ENCODE data around the gene ANTXR1.

ANTXR1 gene

DNA sequence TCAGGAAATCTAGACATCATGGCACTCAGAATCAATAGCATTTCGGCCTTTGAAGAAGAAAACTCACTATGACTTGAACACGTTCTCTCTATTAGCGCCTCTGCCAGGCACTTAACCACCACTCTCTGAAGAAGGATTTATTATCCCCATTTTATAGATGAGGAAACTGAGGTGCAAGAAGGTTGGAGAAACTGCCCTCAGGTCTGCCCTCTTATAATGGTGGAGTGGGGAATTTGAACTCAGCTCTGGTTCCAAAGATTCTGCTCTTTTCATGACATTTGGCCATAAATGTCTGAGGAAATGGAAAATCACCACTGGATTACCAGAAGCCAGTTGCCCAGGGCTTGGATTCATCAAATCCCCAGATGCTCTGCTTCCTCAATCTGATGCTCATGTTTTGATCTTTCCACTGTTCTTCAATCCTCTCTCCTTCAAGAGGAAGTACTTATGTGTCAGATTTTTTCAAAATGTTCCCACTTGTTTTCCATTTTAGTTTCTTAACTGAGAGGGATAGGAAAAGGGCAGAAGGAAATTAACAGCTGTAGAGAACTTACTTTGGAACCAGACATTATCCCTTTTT, 68.1 kb downstream of the ANTXR1 start:
- Histone ChIP-seq H3K4me1 (ENCODE audit: insufficient read depth, low read length) (no peaks in the 10 kb centered on the region), H4K20me1 (ENCODE audit: insufficient read depth, low read length) (no peaks in the 10 kb centered on the region), H3K9ac (ENCODE audit: low read depth, low read length) (no peak overlapping the region), H3K79me2 (ENCODE audit: insufficient read depth, low read length) (no peaks in the 10 kb centered on the region), H3K27me3 (ENCODE audit: insufficient read depth, low read length, poor library complexity) (no peaks in the 10 kb centered on the region), H2AFZ (ENCODE audit: low read depth, low read length) (no peak overlapping the region), H3K4me2 (ENCODE audit: insufficient read depth, low read length) (no peak overlapping the region), H3K36me3 (ENCODE audit: insufficient read depth, low read length) (peaks cover 61% of the 10 kb centered on the region), H3K27ac (ENCODE audit: low read length) (no peak overlapping the region), H3K9me3 (ENCODE audit: insufficient read depth, low read length, severe bottlenecking) (no peaks in the 10 kb centered on the region), H3K4me3 (ENCODE audit: low read depth in 1 of 2, low read length in 2 of 2) (no peak overlapping the region)
- TF ChIP-seq EZH2 (IDR thresholded peaks at IDR 0.05; ENCODE audit: borderline replicate concordance, low read depth, low read length, severe bottlenecking), result no peak
- TF ChIP-seq, protein P1, sequence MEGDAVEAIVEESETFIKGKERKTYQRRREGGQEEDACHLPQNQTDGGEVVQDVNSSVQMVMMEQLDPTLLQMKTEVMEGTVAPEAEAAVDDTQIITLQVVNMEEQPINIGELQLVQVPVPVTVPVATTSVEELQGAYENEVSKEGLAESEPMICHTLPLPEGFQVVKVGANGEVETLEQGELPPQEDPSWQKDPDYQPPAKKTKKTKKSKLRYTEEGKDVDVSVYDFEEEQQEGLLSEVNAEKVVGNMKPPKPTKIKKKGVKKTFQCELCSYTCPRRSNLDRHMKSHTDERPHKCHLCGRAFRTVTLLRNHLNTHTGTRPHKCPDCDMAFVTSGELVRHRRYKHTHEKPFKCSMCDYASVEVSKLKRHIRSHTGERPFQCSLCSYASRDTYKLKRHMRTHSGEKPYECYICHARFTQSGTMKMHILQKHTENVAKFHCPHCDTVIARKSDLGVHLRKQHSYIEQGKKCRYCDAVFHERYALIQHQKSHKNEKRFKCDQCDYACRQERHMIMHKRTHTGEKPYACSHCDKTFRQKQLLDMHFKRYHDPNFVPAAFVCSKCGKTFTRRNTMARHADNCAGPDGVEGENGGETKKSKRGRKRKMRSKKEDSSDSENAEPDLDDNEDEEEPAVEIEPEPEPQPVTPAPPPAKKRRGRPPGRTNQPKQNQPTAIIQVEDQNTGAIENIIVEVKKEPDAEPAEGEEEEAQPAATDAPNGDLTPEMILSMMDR (IDR thresholded peaks at IDR 0.05; ENCODE audit: borderline replicate concordance, extremely low read depth, low read length, poor library complexity, severe bottlenecking), result no peak
- no peak for ATAC-seq (ENCODE audit: insufficient read depth, low read depth)
- no peak for DNase-seq

- H2AFZ ChIP-seq (ENCODE audit: low read depth, low read length), result no peak overlapping the region
- H3K9ac ChIP-seq (ENCODE audit: low read depth, low read length), result no peak overlapping the region
- H3K79me2 ChIP-seq (ENCODE audit: insufficient read depth, low read length), result no peaks in the 10 kb centered on the region
- no peaks in the 10 kb centered on the region for H3K4me1 ChIP-seq (ENCODE audit: insufficient read depth, low read length)
- H3K9me3 ChIP-seq (ENCODE audit: insufficient read depth, low read length, severe bottlenecking), result no peaks in the 10 kb centered on the region
- ATAC-seq (ENCODE audit: insufficient read depth, low read depth) (no peak), DNase-seq (no peak)
- no peak overlapping the region for H3K27ac ChIP-seq (ENCODE audit: low read length)
- no peaks in the 10 kb centered on the region for H3K27me3 ChIP-seq (ENCODE audit: insufficient read depth, low read length, poor library complexity)
- no peaks in the 10 kb centered on the region for H4K20me1 ChIP-seq (ENCODE audit: insufficient read depth, low read length)
- H3K4me2 ChIP-seq (ENCODE audit: insufficient read depth, low read length), result no peak overlapping the region
- peaks cover 55% of the 10 kb centered on the region for H3K36me3 ChIP-seq (ENCODE audit: insufficient read depth, low read length)
- H3K4me3 ChIP-seq (ENCODE audit: low read depth in 1 of 2, low read length in 2 of 2), result no peak overlapping the region
- TF ChIP-seq EZH2 (IDR thresholded peaks at IDR 0.05; ENCODE audit: borderline replicate concordance, low read depth, low read length, severe bottlenecking), result no peak
- TF ChIP-seq, protein P1 (IDR thresholded peaks at IDR 0.05; ENCODE audit: borderline replicate concordance, extremely low read depth, low read length, poor library complexity, severe bottlenecking), result no peak
Measured at GRCh38 chr2:69081757-69082156, 68.8 kb downstream of the ANTXR1 start.

DNA sequence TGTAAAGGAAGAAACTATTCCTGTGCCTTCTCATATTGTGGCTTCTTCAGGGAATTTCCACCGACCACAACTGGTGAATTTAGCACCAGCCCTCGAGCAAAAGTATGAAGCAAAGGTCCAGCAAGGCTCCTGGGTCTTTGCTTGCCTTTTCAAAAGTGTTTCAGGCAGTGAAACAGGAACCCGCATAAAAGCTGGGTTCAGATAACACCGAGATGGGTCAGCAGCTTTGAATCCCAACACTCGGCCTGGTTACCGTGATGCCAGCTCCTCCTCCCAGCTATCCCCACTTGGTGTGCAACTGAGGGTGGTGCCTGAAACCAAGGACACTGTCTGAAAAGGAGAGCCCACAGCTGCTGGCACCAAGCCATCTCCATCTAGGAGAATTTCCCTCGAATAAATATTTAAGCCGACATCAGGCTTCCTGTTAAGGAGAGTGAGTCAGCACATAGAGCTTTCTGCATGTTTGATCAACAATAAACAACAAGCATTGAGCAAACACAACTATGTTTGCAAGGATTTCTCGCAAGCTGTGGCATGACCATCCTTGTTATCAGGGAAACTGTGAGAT, 69.5 kb downstream of the ANTXR1 start:
- ATAC-seq (ENCODE audit: insufficient read depth, low read depth), result no peak
- H3K4me2 ChIP-seq (ENCODE audit: insufficient read depth, low read length), result no peak overlapping the region

More for the DNA sequence above, 69.5 kb downstream of the ANTXR1 start:
- Histone ChIP-seq H3K9ac (ENCODE audit: low read depth, low read length) (no peak overlapping the region), H3K4me1 (ENCODE audit: insufficient read depth, low read length) (no peaks in the 10 kb centered on the region), H3K4me3 (ENCODE audit: low read depth in 1 of 2, low read length in 2 of 2) (no peak overlapping the region), H3K27ac (ENCODE audit: low read length) (no peak overlapping the region), H4K20me1 (ENCODE audit: insufficient read depth, low read length) (no peaks in the 10 kb centered on the region), H2AFZ (ENCODE audit: low read depth, low read length) (no peak overlapping the region), H3K9me3 (ENCODE audit: insufficient read depth, low read length, severe bottlenecking) (no peaks in the 10 kb centered on the region), H3K36me3 (ENCODE audit: insufficient read depth, low read length) (peaks cover 47% of the 10 kb centered on the region), H3K27me3 (ENCODE audit: insufficient read depth, low read length, poor library complexity) (no peaks in the 10 kb centered on the region), H3K79me2 (ENCODE audit: insufficient read depth, low read length) (no peaks in the 10 kb centered on the region)
- no peak for DNase-seq
- TF ChIP-seq, protein P1 (IDR thresholded peaks at IDR 0.05; ENCODE audit: borderline replicate concordance, extremely low read depth, low read length, poor library complexity, severe bottlenecking), result no peak
- no peak for TF ChIP-seq EZH2 (IDR thresholded peaks at IDR 0.05; ENCODE audit: borderline replicate concordance, low read depth, low read length, severe bottlenecking)

Data from DND-41 (cell line).